H1 (cell line): ENCODE measurements around the gene KLHDC10. TPM values are rescaled to one million over a fixed set of nuclear protein-coding genes. Genes with fewer than 3 reads are reported as not detected.

Experiments
- CTCF ChIA-PET: fragments of 300-600 bp; sonication (Branson Sonifier 250); formaldehyde crosslinking; loops from one replicate; lab custom pipeline; 2021; ENCODE audit not compliant: partially characterized antibody; lab: Charles Lee
- POLR2A ChIA-PET: fragments of 300-600 bp; sonication (Branson Sonifier 250); formaldehyde crosslinking; loops from one replicate; lab custom pipeline; 2021; ENCODE audit warnings: inconsistent platforms; ENCODE audit not compliant: partially characterized antibody; lab: Charles Lee
- DNase-seq, 2 experiments: peaks; one replicate each; pipeline versions ENCODE4 v3.0.0 to v3.0.0-alpha.2; 2010 to 2022; ENCODE audit warnings: low spot score in 2 of 2, low read depth in 1 of 2, mixed read lengths in 1 of 2
- FAIRE-seq: peaks from 2 replicates; lab custom pipeline; 2011; peaks lifted over from hg19 to GRCh38; lab: Jason Lieb, UNC
- H2AFZ ChIP-seq: 2 replicates; pipeline ENCODE4 v1.8.1; 2012; ENCODE audit warnings: low read length, inconsistent platforms
- H2AK5ac ChIP-seq: 2 replicates; pipeline ENCODE4 v1.6.1; 2013; ENCODE audit warnings: low read depth, low read length
- H2BK120ac ChIP-seq: replicated peaks from 2 replicates; pipeline ENCODE3; 2013; ENCODE audit warnings: low read depth, low read length, inconsistent platforms
- H2BK12ac ChIP-seq: 2 replicates; pipeline ENCODE4 v1.6.1; 2013; ENCODE audit warnings: low read depth, low read length
- H2BK15ac ChIP-seq: 2 replicates; pipeline ENCODE4 v1.6.1; 2013; ENCODE audit warnings: low read length
- H2BK20ac ChIP-seq: 2 replicates; pipeline ENCODE4 v1.6.1; 2013; ENCODE audit warnings: low read length
- H2BK5ac ChIP-seq: 2 replicates; pipeline ENCODE4 v1.6.1; 2013; ENCODE audit warnings: low read depth, low read length
- H3K14ac ChIP-seq: 2 replicates; pipeline ENCODE4 v1.6.1; 2013; ENCODE audit warnings: inconsistent platforms; ENCODE audit not compliant: insufficient read length
- H3K18ac ChIP-seq: 2 replicates; pipeline ENCODE4 v1.6.1; 2013; ENCODE audit warnings: low read length; ENCODE audit errors: extremely low read depth
- H3K23ac ChIP-seq: 2 replicates; pipeline ENCODE4 v1.6.1; 2013; ENCODE audit warnings: inconsistent platforms; ENCODE audit not compliant: insufficient read length
- H3K23me2 ChIP-seq: 2 replicates; pipeline ENCODE4 v1.6.1; 2013; ENCODE audit warnings: low read depth, low read length
- H3K27ac ChIP-seq: 2 replicates; pipeline ENCODE4 v1.6.1; 2011; ENCODE audit warnings: low read depth, low read length, inconsistent platforms
- H3K27me3 ChIP-seq, 4 experiments: replicated peaks in 1 of 4; 1 replicate in 1 of 4; 2 replicates in 3 of 4; pipeline versions ENCODE4 v1.6.1 to v1.8.1; 2011 to 2013; ENCODE audit warnings: low read length in 3 of 4, mild to moderate bottlenecking in 3 of 4, inconsistent platforms in 2 of 4, mixed read lengths in 2 of 4, moderate library complexity in 1 of 4; ENCODE audit not compliant: control insufficient read depth in 3 of 4, insufficient read depth in 3 of 4; ENCODE audit errors: extremely low read depth in 1 of 4
- H3K36me3 ChIP-seq, 4 experiments: 2 replicates each; pipeline versions ENCODE4 v1.6.1 to v1.8.1; 2011 to 2013; ENCODE audit warnings: mild to moderate bottlenecking in 4 of 4, low read length in 3 of 4, moderate library complexity in 2 of 4, control low read depth in 1 of 4, inconsistent platforms in 1 of 4; ENCODE audit not compliant: insufficient read depth in 4 of 4, control insufficient read depth in 2 of 4
- H3K4ac ChIP-seq: replicated peaks from 2 replicates; pipeline ENCODE3; 2013; ENCODE audit warnings: low read length, low read depth, mixed read lengths, inconsistent platforms; ENCODE audit not compliant: insufficient read length
- H3K4me1 ChIP-seq, 4 experiments: replicated peaks in 1 of 4; 1 replicate in 1 of 4; 2 replicates in 3 of 4; pipeline versions ENCODE4 v1.6.1 to v1.8.1; 2011 to 2013; ENCODE audit warnings: low read length in 3 of 4, inconsistent platforms in 2 of 4, mixed read lengths in 1 of 4; ENCODE audit not compliant: insufficient read depth in 4 of 4, control insufficient read depth in 3 of 4
- H3K4me2 ChIP-seq, 2 experiments: 2 replicates each; pipeline versions ENCODE4 v1.6.1 to v1.8.1; 2011 to 2013; ENCODE audit warnings: low read depth in 2 of 2, low read length in 2 of 2, control low read depth in 1 of 2, inconsistent platforms in 1 of 2, mild to moderate bottlenecking in 1 of 2; ENCODE audit not compliant: insufficient read depth in 1 of 2
- H3K4me3 ChIP-seq, 4 experiments: fragments of 200-600, 300-600 bp in 1 of 4; sonication (generic), shearing (Covaris generic), sonication (Bioruptor Twin) in 1 of 4; 2 replicates each; pipeline versions ENCODE4 v1.5.1 to v1.8.1; 2011 to 2016; ENCODE audit warnings: low read length in 4 of 4, low read depth in 3 of 4, control low read depth in 2 of 4, inconsistent platforms in 2 of 4, mild to moderate bottlenecking in 2 of 4, mixed read lengths in 1 of 4, moderate library complexity in 1 of 4; ENCODE audit not compliant: insufficient read depth in 2 of 4; ENCODE audit errors: extremely low read depth in 1 of 4
- H3K56ac ChIP-seq: replicated peaks from 2 replicates; pipeline ENCODE3; 2013; ENCODE audit warnings: low read depth, mild to moderate bottlenecking, mixed read lengths, low read length, inconsistent platforms; ENCODE audit not compliant: insufficient read length
- H3K79me1 ChIP-seq: 2 replicates; pipeline ENCODE4 v1.6.1; 2013; ENCODE audit warnings: low read depth, low read length, control low read depth
- H3K79me2 ChIP-seq, 2 experiments: 2 replicates each; pipeline versions ENCODE4 v1.6.1 to v1.8.1; 2012 to 2013; ENCODE audit warnings: low read length in 2 of 2, mild to moderate bottlenecking in 2 of 2, inconsistent platforms in 1 of 2; ENCODE audit not compliant: insufficient read depth in 2 of 2, control insufficient read depth in 1 of 2
- H3K9ac ChIP-seq, 4 experiments: replicated peaks in 1 of 4; 1 replicate in 1 of 4; 2 replicates in 3 of 4; pipeline versions ENCODE4 v1.6.1 to v1.8.1; 2011 to 2013; ENCODE audit warnings: low read depth in 3 of 4, low read length in 3 of 4, control low read depth in 2 of 4, mild to moderate bottlenecking in 2 of 4, moderate library complexity in 2 of 4, inconsistent platforms in 1 of 4; ENCODE audit errors: extremely low read depth in 1 of 4
- H3K9me3 ChIP-seq, 2 experiments: 2 replicates each; pipeline versions ENCODE4 v1.6.1 to v1.8.1; 2012 to 2013; ENCODE audit warnings: mild to moderate bottlenecking in 2 of 2, moderate library complexity in 2 of 2, control low read depth in 1 of 2, inconsistent platforms in 1 of 2, low read depth in 1 of 2, low read length in 1 of 2, mixed read lengths in 1 of 2; ENCODE audit not compliant: insufficient read depth in 2 of 2
- H4K20me1 ChIP-seq, 2 experiments: replicated peaks in 1 of 2; 2 replicates each; pipeline versions ENCODE3 to v1.8.1; 2011 to 2013; ENCODE audit warnings: inconsistent platforms in 2 of 2, low read length in 2 of 2, mild to moderate bottlenecking in 1 of 2; ENCODE audit not compliant: insufficient read depth in 2 of 2, control insufficient read depth in 1 of 2
- H4K5ac ChIP-seq: 2 replicates; pipeline ENCODE4 v1.6.1; 2013; ENCODE audit warnings: low read length, low read depth, mixed read lengths, inconsistent platforms; ENCODE audit not compliant: insufficient read length
- H4K8ac ChIP-seq: 2 replicates; pipeline ENCODE4 v1.8.0; 2013; ENCODE audit warnings: mild to moderate bottlenecking, moderate library complexity, low read length, inconsistent platforms; ENCODE audit not compliant: insufficient read depth; ENCODE audit errors: extremely low read depth
- H4K91ac ChIP-seq: replicated peaks from 2 replicates; pipeline ENCODE3; 2013; ENCODE audit warnings: low read length, mixed read lengths, inconsistent platforms; ENCODE audit not compliant: insufficient read length
- BACH1 ChIP-seq: IDR thresholded peaks from 2 replicates; pipeline ENCODE4 v1.6.1; 2012; ENCODE audit warnings: low read length, improper control_type of control experiment
- CBX5 ChIP-seq: fragments of 300-800, 300-1000 bp; sonication (generic); IDR thresholded peaks from 2 replicates; pipeline ENCODE4 v1.7.1; 2016; ENCODE audit warnings: antibody characterized with exemption, low read length, low read depth
- CEBPB ChIP-seq: IDR thresholded peaks from 2 replicates; pipeline ENCODE4 v1.6.1; 2012; ENCODE audit warnings: low read depth, low read length
- CHD1 ChIP-seq: IDR thresholded peaks from 2 replicates; pipeline ENCODE4 v1.6.1; 2012; ENCODE audit warnings: low read depth, low read length, improper control_type of control experiment
- EGR1 ChIP-seq: IDR thresholded peaks from 2 replicates; pipeline ENCODE4 v1.6.1; 2011; ENCODE audit warnings: low read depth, low read length, borderline replicate concordance
- FOSL1 ChIP-seq: IDR thresholded peaks from 2 replicates; pipeline ENCODE4 v1.6.1; 2011; ENCODE audit warnings: mild to moderate bottlenecking, low read depth, low read length, moderate library complexity; ENCODE audit not compliant: insufficient read depth
- RFX5 ChIP-seq: IDR thresholded peaks from 2 replicates; pipeline ENCODE4 v1.6.1; 2011; ENCODE audit warnings: low read depth, low read length, improper control_type of control experiment, borderline replicate concordance
- RXRA ChIP-seq: IDR thresholded peaks from 2 replicates; pipeline ENCODE4 v1.6.1; 2011; ENCODE audit warnings: low read depth, mild to moderate bottlenecking, low read length, moderate library complexity; ENCODE audit not compliant: insufficient read depth
- SIX5 ChIP-seq: IDR thresholded peaks from 2 replicates; pipeline ENCODE4 v1.6.1; 2011; ENCODE audit warnings: mild to moderate bottlenecking, low read depth, low read length
- TBP ChIP-seq: IDR thresholded peaks from 2 replicates; pipeline ENCODE4 v1.6.1; 2011; ENCODE audit warnings: low read depth, low read length, improper control_type of control experiment
- WGBS, 2 experiments: shearing (Covaris generic) in 1 of 2; methylation state at CpG; one replicate each; pipeline versions ENCODE4 v1.1.6 to v1.1.7; 2013 to 2015; ENCODE audit warnings: low lambda C conversion rate in 2 of 2, mixed read lengths in 2 of 2, inconsistent platforms in 1 of 2, low coverage in 1 of 2, missing lambda C conversion rate in 1 of 2; ENCODE audit not compliant: insufficient replicate concordance in 2 of 2, insufficient coverage in 1 of 2, insufficient read length in 1 of 2; ENCODE audit errors: extremely low coverage in 1 of 2, missing lambda C conversion rate in 1 of 2; 5-methylcytosine and 5-hydroxymethylcytosine counted together
- polyA plus RNA-seq, 7 experiments: library from polyadenylated mRNA; depleted of rRNA in 3 of 7; stranded (reverse) in 5 of 7; unstranded in 2 of 7; fragments of >200 nt in 5 of 7; fragments of 200-250 nt in 2 of 7; gene quantifications; 1 replicate in 5 of 7; 2 replicates in 1 of 7; 4 replicates in 1 of 7; pipeline versions ENCODE4 v1.2.1 to v1.2.3, GENCODE V29; 2011 to 2013; ENCODE audit warnings: missing spikeins in 2 of 7, mixed read lengths in 2 of 7
- total RNA-seq: library from RNA; stranded (reverse); fragmentation: NEBNext Ultra II Directional; extraction: Animal tissue kit (Norgen Biotek cat#: 25700); gene quantifications from 2 replicates; pipeline ENCODE4 v1.2.1, GENCODE V29; 2021

The KLHDC10 gene
- total and polyA plus RNA-seq, 2 of the 8 experiments (the other 6 are each of a cell fraction or from before 2014, with no cell fraction given), result 6.6 to 14.5 TPM

GRCh38 chr7:130181263-130181605, 110.9 kb downstream of the KLHDC10 start:
- no peak for DNase-seq
- Histone ChIP-seq H4K8ac (no peak overlapping the region), H3K56ac (no peak overlapping the region), H4K91ac (no peak overlapping the region), H3K4ac (no peak overlapping the region), H3K18ac (no peak overlapping the region), H2AFZ (no peak overlapping the region), H2BK5ac (no peak overlapping the region), H2BK12ac (no peak overlapping the region), H3K4me3 (no peak overlapping the region), H4K20me1 (no peaks in the 10 kb centered on the region), H2BK20ac (no peak overlapping the region), H3K14ac (no peak overlapping the region), H3K23ac (no peak overlapping the region), H3K9me3 (no peaks in the 10 kb centered on the region), H3K79me2 (no peaks in the 10 kb centered on the region), H3K27me3 (no peaks in the 10 kb centered on the region), H3K23me2 (no peaks in the 10 kb centered on the region), H2BK120ac (no peak overlapping the region), H3K27ac (no peak overlapping the region), H3K4me1 (no peaks in the 10 kb centered on the region), H2BK15ac (no peak overlapping the region), H3K79me1 (no peaks in the 10 kb centered on the region), H4K5ac (no peak overlapping the region), H3K4me2 (no peak overlapping the region), H3K36me3 (peaks cover 8 to 56% (median 25%) of the 10 kb centered on the region in 4 experiments), H3K9ac (no peak overlapping the region), H2AK5ac (no peak overlapping the region)
- 95% methylated on average over 2 of the region's 2 CpGs; no CpG with 5 or more reads in 1 of the 2 experiments for WGBS, 2 experiments
- no peak for FAIRE-seq
- POLR2A ChIA-PET, result no interaction called here
- TF ChIP-seq RXRA (no peak), BACH1 (no peak), SIX5 (no peak), CEBPB (no peak), TBP (no peak), CBX5 (no peak), CHD1 (no peak), RFX5 (no peak), FOSL1 (no peak), EGR1 (no peak)
- CTCF ChIA-PET, result interaction anchor here (0.6 to 0.8 kb wide), 4 partner anchors 23 to 1563 kb away, joined by 3 to 7 read pairs (median 4); no protein-coding TSS in a partner anchor
